ENCODE results near the gene CAPN9.
"Not testable (repeated sequence)": the region's sequence is repeated elsewhere in the genome, so short reads cannot be mapped to it uniquely, and the experiment has no call there.

Gene CAPN9

DNA sequence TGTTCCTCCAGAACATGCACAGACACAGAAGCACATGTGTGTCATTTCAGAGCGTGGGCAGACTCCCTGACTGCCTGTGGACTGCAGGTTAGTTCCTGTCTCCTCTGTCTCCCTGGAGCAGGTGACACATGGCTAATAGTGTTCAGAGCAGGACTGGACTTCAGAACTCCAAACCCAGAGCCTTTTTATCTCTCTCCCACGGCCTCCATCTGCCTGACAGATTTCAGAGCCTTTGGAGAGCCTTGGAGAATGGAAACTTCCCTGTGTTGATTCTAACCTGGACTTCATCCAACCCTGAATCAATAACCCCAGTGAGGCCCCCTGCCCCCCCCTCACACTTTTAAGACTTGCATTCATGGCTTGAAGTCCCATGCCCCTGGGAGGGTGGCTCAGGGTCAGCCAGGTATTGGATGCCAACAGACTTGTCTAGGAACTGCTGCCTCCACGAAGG lies 76.8 kb downstream of the CAPN9 start:
- no peak for DNase-seq (ENCODE audit: low read depth in 2 of 2)

DNA sequence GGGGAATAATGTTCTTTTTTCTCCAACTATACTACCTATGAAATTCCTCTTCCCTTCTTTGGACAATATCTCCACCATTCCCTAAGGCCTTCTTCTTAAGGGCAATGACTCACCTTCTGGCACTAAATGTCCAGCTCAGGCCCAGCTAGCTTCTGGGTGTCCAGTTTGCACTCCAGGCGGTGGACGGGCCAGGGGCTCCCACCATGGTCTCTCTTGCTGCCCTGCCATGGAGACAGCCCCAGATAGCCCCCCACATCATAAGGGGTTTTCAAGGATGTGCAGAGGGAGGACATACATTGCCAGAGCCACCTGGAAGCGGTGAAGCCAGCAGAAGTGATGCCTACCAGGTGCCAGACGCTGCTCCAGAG lies 77.3 kb downstream of the CAPN9 start:
- DNase-seq (ENCODE audit: low read depth in 2 of 2) = no peak

DNA sequence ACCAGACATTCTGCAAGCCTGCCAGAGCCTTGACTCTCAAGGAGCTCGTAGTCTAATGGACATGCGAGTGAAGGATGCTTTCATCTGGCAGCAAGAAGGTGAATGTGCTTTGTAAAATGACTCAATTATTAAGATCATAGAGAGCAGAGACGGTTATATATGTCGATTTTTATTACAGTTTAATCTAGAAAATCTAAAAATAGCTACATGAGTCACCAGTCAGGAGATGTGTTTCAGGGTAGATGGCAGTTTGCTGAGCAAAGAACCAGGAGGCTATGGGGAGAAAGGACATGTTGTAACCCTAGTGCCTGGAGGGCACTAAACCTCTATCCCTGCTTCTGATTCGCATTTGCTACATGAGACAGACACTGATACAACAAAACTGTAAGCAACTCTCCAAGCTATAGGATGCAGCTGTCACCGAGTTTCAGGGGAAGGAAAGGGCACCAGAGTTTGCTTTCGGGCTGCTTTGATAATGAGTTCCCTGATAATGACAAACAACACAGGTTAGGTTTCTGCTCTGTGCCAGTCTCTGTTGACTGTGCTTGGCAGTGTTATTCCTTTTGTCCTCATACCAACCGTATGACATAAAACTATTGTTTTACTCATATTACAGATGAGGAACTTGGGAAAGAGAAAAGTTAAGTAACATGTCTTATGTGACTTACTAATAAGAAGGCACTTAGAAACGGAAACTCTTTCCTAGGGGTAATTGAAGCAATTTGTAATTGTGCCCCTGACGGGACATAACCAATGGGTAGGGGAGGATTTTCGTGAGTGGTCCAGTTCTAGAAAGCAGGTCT lies 77.9 kb downstream of the CAPN9 start:
- DNase-seq (ENCODE audit: low read depth in 2 of 2) = no peak

DNA sequence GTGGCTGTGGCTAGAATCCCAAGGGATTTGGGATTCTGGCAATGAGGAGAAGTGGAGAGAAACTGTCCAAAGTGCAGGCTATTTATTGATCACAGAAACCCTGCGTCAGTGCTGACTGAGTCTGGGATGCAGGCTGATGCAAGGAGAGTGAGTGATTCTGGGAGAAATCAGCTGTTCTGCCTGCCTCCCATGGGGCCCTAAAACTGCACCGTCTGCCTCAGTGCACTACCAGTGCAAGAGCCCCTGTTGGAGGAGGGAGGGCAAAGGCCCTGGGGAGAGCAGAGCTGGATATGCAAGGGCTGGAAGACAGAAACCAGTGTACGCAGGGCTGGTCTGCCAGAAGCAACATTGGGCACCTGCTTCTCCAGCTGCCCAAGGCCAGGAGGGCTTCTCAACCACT lies 78.6 kb downstream of the CAPN9 start:
- DNase-seq (ENCODE audit: low read depth in 2 of 2) = no peak

DNA sequence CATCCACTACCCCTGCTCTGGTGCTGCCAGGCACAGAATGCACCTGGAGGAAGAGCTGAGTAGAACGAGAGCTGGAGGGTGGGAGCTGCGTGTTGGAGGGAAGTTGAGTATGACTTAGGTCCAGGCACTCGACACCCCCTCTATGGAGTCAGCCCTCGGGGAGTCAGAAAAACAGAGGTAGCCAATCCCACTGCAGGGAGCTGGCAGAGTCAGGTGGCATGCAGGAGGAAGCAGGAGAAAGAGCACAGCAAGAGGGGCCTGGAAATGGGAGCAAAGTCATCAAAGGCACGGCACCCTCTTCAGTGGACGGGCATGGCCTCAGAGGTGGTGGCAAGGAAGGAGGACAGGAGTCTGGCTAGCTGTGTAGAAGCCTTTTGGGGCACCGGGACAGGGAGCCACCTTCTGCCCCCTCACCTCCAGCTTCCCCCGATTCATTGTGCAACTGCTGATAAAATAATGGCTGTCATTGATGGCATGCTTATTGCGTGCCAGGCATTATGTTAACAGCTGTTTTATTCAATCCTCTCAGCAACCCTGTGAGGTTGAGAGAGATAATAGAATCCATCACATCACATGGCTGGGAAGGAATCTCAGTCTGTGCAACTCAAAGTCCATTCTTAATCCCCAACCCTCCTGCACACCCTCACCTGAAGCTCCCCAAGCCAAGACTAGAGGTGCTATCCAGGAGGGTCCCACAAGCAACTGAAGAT lies 79.1 kb downstream of the CAPN9 start:
- DNase-seq (ENCODE audit: low read depth in 2 of 2) = no peak

DNA sequence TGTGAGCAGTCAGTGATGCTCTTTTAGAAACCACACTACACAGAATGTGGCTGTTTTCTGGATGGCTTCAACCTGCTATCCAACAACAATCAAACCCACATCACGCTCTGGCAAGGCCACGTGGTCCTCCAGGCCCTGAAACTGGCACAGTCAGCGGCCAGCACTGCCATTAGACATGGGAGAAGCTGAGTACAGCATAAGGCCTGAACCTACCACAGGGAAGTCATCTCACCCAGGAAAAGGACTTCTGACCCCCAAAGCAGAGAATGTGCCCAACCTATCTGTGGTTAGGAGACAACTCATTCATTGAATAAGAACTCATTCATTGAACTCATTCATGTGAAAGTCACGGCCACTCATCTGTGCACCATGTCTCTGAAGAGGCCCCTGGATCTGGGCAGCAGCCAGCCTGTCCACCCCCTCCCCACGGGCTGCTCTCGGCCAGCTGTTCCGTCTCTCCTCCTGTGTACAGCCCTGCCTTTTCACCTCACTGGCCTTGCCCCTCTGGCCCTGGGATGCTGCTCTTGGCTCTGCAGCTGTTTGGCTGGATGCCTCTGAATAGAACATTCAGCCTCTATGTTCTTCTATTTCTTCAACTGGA lies 80.0 kb downstream of the CAPN9 start:
- no peak for DNase-seq (ENCODE audit: low read depth in 2 of 2)

DNA sequence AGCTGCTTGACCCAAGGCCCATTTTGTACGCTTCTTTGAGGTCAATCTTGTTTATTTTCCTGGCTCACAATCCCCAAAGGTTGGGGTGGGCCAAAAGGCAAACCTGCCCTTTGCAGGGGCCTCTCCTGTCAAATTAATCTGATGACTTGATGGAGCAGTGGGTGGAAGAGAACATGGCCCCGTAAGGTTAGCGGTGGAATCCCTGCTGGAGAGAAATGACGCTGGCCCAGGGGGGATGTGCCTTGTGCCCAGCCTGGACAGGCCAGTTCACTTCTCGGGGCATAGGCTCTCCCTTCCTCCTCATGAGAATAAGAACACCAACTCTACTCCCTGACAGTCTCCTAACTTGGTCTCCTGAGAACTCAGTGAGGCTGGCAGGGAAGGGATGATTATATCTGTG lies 80.6 kb downstream of the CAPN9 start:
- no peak for DNase-seq (ENCODE audit: low read depth in 2 of 2)

DNA sequence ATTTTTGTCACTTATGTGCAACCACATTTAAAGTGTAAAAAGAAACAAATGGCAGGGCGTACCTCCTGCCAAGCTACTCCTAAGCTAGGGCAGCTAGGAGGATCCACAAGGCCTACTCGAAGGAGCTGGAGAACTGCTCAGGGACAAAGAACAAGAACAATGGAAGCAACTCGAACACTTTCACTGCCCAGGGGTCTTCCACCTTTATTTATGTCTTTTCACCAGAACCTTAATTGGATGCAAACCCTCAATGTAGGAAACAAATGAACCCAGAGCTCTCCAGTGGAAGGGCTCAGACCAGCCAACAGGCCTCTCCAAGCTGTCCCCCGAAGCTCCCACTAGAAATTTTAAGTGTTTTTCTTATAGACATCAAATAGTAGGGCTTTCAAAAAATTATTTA lies 81.2 kb downstream of the CAPN9 start:
- DNase-seq (ENCODE audit: low read depth in 2 of 2) = no peak

DNA sequence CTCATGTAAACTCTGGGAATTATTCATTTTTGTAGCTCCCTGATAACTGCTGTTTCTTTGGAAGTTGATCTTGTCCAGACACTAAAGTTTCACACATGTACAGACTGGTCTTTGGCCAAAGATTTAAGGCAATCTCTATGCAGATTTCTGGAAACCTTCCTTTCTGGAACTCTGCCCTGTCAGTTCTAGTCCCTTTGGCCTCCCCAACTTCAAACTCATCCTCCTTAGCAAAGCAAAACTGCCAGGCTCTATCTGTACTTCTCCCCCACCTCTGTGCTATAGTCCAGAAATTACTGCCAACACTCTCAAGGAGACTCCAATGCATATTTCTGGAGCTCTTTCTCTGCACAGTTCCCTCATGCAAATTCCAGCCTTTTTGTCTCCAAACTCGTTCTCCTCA lies 84.6 kb downstream of the CAPN9 start:
- DNase-seq (ENCODE audit: low read depth in 2 of 2) = no peak

DNA sequence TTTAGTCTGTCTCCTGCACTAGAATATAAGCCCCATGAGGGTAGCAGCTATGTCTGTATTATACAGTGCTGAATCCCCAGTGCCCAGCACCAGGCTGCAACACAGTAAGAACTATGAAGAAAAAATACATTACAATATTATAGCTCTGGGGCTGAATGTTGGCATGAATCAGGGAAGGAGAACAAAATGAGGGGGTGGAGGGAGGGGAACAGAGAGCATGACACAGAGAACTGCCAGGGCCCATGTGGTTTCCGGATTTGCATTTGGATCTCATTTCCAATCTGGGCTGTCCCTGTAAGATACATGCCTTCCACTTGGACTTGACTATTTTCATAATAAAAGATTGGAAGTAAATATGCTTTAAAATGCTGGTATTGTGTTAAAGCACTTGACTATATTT lies 85.3 kb downstream of the CAPN9 start:
- no peak for DNase-seq (ENCODE audit: low read depth in 2 of 2)

DNA sequence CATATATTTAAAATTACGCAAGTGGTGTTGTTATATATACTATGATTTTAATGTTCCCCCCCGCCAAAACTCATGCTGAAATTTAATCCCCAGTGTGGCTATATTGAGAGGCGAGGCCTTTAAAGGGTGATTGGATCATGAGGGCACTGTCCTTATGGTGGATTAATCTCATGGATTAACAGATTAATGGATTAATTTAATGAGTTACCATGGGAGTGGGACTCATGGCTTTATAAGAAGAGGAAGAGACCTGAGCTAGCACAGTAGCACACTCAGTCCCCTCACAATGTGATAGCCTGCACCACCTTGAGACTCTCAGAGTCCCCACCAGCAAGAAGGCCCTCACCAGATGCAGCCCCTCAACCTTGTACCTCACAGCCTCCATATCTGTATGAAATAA lies 86.3 kb downstream of the CAPN9 start:
- no peak for DNase-seq (ENCODE audit: low read depth in 2 of 2)

DNA sequence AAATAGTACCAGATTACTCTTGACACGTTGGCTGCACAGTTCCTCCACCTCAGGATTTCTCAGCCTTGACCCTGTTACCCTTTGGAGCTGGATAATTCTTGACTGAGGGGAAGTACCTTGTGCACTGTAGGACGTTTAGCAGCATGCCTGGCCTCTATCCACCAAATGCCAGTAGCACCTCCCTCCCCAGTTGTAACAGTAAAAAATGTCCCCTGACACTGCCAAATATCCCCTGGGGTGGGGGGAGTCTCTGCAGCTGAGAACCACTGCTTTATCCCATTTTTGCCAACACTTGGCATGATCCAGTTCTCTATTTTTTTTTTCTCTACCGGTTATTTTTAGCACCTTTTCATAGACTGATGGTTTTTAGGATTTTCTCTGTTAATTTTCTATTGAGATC lies 87.1 kb downstream of the CAPN9 start:
- no peak for DNase-seq (ENCODE audit: low read depth in 2 of 2)

DNA sequence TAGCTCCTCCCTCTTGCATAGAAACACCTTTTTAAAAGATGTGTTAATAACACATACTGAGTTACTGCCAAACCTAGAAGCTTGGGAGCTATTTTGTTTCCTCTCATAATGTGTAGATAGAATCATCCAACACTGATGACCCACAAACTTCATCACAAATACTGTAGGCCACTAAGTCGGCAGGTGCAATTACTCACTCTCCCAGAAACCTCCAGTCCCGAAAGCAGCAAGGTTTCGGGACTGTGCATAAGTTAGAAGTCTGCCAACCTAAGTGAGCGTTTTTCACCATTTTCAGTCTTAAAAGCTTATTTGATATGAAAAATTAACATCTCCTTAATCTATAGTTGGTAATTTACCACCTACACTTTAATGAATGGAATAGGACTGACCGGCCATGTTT lies 89.2 kb downstream of the CAPN9 start:
- DNase-seq (ENCODE audit: low read depth in 2 of 2) = no peak

DNA sequence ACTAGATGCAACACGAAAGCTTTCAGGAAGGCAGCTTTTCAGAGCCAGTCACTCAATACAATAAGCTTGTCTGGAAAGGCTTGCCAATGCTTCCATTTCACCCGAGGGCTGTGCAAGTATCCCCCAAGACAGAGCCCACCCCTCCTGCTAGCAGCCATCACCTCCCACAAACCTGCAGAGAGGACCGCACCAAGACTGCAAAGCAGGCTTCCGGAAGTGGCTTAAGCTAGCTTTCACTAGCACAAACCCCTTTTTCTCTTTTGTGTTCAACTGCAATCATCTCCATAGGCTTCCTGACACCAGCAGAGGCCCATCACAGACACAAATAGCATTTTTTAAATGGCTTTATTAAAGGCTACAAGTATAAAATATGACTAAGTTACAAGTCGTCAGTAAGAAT lies 89.6 kb downstream of the CAPN9 start:
- DNase-seq (ENCODE audit: low read depth in 2 of 2) = no peak

DNA sequence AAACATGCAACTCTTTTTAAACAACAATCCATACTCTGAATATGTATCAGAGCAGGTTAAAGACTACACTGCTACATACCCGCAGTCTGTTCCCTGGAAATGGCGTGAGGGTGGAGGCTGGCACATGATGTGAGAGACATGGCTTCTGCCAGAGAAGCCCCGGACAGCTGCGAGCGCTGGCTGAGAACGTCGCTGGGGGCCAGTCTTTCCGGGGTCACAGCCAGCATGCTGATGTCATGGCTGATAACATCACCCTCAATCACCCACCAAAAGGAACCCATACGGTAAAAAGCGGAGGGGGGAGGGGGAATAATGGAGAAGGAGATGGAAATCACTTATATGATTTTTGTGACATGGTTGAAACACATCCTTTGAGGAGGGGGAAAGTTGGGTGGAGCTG lies 92.0 kb downstream of the CAPN9 start:
- no peak for DNase-seq (ENCODE audit: low read depth in 2 of 2)

DNA sequence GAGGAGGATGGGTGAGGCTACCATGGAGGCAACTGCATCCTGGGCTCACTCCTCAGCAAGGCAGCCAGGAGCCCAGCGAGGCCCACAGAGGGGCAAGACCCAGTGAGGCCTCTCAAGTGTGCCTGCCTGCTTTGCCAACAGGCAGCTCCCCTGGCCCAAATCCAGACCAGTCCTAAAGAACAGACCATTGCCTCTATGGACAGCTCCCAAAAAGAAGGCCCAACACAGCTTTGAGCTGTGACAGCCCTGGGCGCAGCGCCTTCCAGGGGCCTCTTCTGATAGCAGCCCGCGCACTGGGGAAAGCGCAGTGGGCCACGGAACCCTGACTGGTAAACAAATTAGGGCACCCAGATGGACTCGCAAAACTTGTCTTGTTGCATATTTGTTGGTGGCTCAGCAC lies 95.6 kb downstream of the CAPN9 start:
- DNase-seq (ENCODE audit: low read depth in 2 of 2) = no peak

DNA sequence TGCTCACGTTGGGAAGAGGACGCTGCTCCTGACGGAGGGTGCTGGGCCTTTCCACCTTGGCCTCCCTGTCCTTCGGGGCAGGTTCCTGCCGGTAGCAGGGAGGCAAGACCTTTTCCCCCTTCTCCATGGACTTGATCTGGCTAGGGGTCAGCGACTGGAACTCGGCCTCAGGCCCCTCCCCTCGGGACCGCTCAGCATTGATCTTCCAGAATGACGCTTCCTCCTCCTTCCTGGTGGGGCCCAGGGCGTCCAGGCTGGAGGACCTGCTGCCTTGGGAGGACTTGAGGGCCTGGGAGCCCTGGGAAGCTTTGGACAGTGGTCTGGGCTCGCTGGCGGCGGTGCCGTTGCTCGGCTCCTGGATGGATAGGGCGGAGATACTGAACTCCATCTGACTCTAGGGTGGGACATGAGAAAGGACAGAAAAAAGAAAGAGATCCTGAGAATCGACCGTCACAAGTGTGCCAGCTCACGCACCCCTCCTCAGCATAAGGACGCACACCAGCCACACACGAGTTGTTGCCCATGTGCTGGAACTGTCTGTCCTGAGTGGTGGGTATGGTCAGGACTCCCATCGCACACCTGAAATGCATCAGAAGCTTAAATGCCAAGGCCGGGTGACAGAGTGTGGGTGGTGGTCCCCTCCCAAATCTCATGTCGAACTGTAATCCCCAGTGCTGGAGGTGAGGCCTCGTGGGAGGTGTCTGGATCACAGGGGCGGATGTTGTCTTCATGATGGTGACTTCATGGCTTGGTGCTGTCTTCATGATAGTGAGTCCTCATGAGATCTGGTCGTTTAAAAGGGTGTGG lies 96.5 kb downstream of the CAPN9 start:
- no peak for DNase-seq (ENCODE audit: low read depth in 2 of 2)

DNA sequence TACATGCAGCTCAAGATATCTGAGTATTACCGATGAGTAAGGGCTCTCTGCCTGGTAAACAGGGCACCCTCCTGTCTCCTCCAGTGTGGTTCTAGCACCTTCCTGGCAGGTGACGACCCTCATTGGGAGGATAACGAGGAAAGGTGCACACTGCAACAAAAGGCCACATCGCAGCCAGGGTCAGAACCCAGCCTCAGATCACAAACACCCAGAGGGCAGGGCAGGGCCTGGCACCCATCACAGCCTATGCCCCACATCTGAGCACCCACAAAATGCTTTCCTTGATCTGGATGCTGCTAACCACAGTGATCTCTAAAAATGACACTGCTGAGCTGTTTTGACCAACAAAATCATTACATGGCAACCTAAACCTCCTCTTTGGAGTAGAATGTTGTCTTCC lies 97.4 kb downstream of the CAPN9 start:
- no peak for DNase-seq (ENCODE audit: low read depth in 2 of 2)

DNA sequence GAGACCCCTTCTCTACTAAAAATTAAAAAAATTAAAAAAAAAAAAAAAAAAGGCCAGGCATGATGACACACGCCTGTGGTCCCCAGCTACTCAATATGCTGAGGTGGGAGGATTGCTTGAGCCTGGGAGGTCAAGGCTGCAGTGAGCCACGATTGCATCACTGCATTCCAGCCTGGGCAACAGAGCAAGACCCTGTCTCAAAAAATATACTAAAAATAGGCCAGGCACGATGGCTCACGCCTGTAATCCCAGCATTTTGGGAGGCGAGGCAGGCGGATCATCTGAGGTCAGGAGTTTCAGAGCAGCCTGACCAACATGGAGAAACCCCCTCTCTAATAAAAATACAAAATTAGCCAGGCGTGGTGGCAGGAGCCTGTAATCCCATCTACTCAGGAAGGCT lies 98.0 kb downstream of the CAPN9 start:
- DNase-seq (ENCODE audit: low read depth in 2 of 2) = not testable (repeated sequence)

DNA sequence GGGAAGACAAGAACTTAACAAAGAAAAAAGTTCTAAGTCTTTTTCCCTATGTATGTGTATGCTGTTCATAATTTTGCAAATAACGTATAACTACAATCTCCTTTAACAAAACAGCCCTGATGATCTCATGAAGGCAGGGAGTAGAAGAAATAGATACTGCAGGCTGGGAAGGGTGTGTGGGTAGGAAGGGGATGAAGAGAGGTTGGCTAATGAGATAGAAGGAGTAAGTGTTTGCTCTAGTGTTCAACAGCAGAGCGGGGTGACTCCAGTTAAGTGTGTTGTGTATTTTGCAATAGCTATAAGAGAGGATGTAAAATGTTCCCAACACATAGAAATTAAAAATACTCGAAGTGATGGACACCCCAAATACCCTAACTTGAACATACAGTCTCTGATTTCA lies 101.0 kb downstream of the CAPN9 start:
- no peak for DNase-seq (ENCODE audit: low read depth in 2 of 2)

DNA sequence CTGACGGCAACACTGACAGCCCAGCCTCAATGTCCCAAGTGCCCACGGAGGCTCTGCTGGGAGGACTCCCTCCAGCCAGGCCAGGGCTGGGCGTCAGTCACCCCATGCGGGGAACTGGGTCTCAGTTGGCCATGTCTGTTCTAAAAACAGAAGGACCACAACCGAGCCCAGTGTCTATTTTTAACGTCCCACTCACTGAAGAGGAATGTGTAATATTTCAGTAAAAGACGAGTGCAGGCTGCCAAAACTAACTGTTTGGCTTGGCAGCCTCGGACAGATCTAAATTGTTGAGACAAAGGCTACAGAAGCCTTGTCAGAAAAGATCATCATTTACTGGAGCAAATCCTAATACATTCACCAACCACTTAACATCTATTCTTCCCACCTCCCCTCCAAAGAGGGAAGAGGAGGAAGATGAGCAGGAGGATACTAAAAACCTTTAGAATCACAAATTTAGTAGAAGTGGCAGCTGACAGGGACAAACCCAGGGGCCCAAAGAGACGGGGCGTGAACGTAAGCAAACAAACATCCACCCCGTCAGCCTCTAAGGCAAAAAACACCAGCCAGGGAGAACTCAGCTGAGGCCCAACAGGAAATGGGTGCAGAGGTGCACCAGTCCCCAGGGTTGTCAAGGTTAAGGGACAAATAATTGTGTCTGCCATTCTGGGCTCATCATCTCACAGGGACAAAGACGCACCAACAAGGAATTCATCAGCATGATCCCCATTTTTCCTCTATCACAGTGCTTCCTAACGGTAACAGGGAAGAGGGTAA lies 102.5 kb downstream of the CAPN9 start:
- peak; percentile 92 for DNase-seq (ENCODE audit: low read depth in 2 of 2)

DNA sequence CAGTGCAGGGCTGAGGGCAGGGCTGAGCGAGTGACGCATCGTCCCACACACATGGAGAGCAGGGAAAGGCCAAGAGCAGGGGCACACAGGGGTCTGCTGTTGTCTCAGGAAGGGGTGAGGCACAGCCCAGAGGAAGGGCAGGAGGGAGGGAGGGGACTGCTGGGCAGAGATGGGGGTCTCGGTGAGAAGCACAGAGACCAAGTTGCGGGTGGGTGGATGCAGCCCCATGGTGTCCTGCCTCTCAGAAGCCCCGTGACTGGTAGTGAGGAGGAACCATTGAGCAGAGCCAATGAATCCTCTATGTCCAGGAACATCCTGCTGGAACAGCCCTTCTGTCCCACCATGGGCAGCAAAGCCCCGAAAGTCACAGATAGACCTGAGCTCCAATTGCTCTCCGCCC lies 103.4 kb downstream of the CAPN9 start:
- no peak for DNase-seq (ENCODE audit: low read depth in 2 of 2)
